SK-MEL-5 (cell line): ENCODE measurements around the gene TEAD1. TPM values are rescaled to one million over a fixed set of nuclear protein-coding genes. Genes with fewer than 3 reads are reported as not detected.

Experiments used
- DNase-seq: peaks from one replicate; pipeline ENCODE4 v3.0.0-alpha.2; 2016; ENCODE audit warnings: low read depth, low spot score
- in situ Hi-C: cut with HindIII; loops from 2 replicates; pipeline ENCODE4 v1.10.0; 2016; ENCODE audit warnings: low sequenced_read_pairs, high pct_unique_total_duplicates, low pct_unique_long_range_greater_than_20kb
- total RNA-seq: library from RNA; depleted of rRNA; stranded (reverse); fragments of >200 nt; shearing (Covaris generic); gene quantifications from 2 replicates; pipeline ENCODE4 v1.2.3, GENCODE V29; 2014

TEAD1 gene
- total RNA-seq, 1 experiment from 2014 or later = 55.0 TPM

DNA sequence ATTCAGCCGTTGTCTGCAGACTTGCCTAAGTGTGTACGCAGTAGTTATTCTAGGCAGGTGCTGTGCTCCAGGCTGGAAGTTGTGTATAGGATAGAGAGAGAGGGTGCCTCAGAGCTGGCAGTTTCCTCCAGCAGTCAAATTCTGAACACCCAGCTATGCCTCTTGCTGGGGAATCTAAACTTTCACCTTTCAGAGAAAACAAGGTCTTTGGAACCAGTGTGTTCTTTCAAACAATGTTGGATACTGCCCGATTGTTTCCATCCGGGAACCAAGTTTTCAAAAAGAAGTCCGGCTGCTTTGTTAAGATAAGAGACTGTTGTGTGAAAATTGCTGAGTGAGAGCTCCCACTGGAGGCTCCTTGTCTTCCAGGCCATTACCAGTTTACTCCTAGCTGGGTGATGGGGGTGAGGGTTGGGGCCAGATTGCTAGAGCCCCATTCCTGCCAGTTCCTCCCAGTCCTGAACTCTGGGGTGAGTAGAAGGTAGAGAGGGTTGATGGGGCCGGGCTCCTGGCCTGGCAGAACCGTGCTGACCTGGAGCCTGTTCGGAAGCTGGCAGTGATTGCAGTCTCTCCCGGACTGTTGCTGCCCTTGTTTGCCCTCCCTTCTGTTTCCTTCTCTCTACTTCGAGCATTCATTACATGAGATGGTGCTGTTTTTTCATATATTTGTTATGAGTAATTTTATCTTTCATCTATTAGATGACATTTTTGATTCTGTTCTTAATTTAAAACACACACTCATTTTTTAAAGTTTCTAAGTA lies 150.2 kb downstream of the TEAD1 start:
- in situ Hi-C loops = no loop called here
- DNase-seq = no peak

DNA sequence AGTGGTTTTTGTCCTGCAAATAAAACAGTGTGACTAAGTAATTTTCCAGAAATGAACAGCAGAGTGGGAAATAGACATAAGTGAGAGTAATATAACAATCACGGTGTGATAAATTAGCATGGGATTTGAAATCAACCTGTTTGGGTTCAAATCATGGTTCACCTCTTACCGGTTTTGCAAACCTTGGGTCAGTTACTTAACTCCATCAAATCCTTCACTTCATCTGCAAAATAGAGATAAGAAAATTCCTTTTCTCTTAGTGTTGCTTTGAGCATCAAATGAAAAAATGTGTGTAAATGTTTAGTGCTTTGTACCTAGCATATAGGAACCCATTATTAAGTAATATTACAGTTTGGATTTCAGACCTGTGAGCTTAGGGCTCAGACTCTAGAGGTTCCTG lies 152.2 kb downstream of the TEAD1 start:
- DNase-seq = no peak
- in situ Hi-C loops = no loop called here

GRCh38 chr11:12827369-12827768 lies 153.1 kb downstream of the TEAD1 start:
- DNase-seq = no peak
- in situ Hi-C loops = no loop called here

DNA sequence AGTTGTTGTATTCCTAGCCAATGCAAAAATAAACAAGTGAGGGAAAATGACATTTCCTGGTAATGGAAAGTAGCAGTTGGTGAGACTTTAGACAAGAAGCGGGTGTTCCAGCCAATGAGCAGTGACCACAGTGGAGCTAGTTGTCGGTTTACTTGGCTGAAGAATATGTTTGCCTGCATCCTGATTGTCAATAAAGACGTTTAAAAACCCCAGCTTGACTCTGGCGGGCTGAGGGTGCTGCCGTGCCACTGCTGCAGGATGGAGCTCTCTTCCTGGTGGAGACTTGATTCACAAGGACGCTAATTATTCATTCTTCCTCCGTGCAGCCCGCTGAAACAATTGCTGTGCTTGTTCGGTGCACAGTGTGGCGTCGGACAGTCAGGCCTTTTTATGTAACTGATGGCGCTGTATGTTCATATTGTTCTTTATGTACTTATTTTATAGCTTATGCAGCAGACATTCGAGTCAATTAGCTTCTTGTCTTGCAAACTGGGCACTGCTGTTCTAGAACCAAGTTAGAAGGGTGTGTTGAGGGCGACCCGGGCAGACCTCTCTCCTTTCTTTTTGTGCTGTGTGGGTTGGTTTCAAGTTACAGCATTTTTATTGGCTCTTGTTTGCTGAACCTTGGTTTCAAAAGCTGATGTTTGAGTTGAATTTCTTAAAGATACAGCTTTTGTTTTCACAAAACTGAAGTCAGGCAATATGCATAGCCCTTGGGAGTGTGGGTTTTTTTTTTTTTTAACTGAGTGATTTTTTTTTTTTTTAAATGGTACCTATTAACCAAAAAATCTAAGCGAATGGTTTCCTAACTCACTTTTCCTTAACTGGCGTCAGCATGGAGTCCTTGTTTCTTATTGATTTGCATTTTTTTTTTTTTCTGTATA lies 153.9 kb downstream of the TEAD1 start:
- DNase-seq = peak; percentile 99
- in situ Hi-C loops = no loop called here

- in situ Hi-C loops = no loop called here
- DNase-seq = no peak
Observed at GRCh38 chr11:12829131-12829530, 154.9 kb downstream of the TEAD1 start.

DNA sequence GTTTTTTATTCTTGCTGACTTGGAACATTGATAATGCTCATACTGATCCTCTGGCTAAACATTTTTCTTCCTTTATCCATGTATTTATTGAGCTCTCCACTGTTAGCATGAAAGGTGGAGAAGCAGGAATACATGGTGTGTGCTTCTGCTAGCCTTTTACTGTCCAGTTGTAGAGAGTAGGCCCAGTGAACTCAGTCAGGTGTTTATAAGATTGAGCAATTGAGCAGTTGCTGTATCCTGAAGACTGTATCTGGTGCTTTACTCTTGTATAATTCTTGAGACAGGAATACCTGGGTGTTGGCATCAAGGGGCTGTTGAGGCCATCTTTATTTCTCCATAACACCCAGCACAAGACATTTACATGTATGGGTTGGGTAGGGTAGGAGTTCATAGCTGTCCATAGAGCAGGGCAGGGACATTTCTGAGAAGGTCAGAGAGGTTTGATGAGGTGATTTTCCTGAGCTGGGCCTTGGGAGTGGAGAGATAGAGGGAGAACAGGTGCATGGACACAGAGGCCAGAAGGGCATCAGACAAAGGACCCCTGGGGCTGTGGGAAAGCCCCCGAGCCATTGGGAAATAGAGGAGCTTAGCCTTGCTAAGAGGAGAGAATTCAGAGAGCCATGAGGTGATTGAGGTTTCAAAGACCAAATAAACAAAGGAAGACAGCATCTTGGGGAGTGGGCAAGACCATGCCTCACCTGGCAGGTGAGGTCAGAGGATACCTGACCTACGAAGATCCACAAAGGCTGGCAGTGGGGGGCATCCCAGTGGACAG lies 155.5 kb downstream of the TEAD1 start:
- in situ Hi-C loops = no loop called here
- no peak for DNase-seq

DNA sequence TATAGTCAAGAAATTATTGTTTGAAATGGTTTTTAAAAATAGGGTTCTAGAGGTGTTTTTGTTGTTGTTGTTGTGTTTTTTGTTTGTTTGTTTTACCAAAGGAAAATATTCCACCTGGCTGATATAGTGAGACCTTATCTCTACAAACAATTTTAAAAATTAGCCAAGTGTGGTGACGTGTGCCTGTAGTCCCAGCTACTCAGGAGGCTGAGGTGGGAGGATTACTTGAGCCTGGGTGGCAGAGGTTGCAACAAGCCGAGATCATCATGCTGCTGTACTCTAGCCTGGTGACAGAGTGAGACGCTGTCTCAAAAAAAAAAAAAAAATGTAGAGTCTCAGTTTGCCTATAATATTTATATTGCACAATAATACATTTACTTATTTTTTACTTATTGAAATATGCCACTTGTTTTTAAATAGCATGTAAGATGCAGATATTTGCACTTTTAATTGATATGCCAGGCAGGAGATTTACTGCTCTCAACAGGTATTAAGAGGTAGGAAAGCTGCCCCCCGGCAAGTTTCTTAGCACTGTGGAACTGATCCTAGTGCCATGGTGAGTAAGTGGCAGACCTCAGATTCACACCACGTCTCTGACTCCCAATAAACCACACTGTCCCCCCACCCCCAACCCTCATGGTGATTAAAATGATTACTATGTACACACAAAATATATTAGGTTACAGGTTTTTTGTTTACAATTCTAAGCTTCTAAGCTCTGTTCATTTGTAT lies 157.4 kb downstream of the TEAD1 start:
- in situ Hi-C loops = no loop called here
- DNase-seq = no peak

DNA sequence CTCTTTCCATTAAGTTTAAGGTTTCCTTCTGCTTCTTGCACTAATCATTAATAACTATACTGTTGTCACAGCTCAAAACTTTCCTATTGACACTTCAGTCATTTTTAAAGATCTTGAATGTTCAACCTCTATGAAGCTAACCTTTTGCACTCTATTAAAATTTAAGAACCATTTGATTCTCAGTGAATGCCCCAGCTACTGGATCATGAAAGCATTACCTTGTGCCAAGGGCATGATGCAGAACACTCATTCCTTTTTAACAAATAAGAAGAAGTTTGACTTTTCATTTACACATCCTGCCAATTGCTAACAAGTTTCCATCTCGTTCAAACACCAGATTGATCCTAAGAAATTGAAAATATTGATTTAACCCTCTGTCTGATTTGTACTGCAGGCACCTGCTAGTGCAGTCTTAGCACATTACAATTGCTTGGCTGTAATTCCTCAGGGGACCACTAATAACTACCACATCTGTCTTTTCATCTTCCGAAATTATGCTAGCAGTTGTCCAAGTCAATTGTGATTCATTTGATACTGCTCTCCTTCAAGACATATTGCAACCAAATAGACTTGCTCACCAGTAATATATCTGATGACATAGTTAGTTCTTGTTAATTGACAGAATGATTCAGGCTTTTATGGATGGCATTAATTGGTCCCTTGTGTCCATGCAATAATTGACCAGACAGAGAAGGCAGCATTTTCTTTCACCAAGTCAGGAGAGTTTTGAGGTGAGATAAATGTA lies 158.4 kb downstream of the TEAD1 start:
- no peak for DNase-seq
- in situ Hi-C loops = no loop called here

DNA sequence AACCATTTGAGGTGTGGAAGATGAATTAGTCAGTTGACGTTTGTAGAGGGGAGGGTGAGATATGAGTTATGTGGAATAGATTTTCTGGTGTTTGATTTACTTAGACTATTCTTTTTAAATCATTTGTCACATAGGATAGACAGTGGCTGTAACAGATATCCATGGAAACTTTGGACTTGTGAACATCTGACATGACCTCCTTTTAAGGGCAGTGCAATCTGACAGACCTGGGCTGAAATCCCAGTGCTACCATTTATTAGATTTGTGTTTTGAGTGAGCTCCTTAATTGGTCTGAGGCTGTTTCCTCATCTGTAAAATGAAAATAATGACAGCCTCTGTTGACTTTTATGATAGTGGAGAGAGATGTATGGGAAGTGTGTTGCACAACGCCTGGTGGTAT lies 159.9 kb downstream of the TEAD1 start:
- no peak for DNase-seq
- in situ Hi-C loops = no loop called here

DNA sequence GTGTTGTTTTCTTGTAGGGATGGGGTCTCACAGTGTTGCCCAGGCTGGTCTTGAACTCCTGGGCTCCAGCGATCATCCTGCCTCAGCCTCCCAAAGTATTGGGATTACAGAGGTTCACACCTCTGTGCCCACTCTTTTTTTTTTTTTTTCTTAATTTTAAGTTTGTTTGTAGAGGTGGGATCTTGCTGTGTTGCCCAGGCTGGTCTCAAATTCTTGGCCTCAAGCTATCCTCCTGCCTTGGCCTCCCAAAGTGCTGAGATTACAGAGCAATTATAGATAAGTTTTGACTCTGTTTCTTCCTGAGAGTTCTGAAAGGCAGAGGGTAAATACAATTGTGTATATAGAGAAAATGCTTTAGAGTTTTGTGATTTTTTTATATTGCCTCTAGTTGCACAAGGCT lies 160.4 kb downstream of the TEAD1 start:
- DNase-seq = no peak
- in situ Hi-C loops = no loop called here

GRCh38 chr11:12835286-12835685 lies 161.1 kb downstream of the TEAD1 start:
- in situ Hi-C loops = no loop called here
- no peak for DNase-seq

GRCh38 chr11:12838463-12839123 lies 164.4 kb downstream of the TEAD1 start:
- in situ Hi-C loops = no loop called here
- no peak for DNase-seq

DNA sequence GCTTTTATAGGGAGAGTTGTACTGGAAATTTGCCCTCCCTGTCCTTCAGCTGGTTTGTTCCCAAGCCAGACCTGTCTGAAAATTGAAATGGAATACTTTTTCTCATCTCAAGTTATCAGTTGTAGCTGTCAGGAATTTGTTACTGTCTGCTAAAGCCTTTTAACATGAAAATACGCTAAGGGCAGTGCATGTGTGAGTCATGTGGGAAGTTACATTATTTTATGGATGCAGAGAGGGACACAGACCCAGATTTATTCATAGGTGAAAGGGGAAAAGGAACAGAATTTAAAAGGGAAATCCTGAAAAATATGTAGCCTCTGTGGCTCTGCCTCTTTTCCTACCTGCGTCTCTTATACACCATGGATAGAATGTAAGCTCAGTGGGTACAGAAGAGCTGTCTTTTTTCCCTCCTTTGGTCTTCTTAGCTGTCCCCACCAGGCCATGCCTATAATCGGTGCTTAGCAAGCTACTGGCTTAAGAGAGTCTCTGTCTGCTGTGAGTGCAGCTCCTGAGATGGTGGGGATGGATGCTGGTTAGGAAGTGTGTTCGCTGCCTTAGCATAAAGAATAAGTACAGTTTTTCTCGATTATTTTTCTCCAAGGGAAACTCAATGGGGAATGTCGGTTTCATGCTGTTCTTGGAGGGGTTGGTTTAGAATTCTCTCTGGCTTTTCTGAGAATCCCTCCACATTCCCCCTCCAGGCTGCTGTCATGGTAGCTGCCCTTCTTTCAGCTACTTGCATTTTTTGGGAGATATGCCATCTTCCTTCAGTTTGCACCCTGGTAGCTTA lies 166.8 kb downstream of the TEAD1 start:
- in situ Hi-C loops = no loop called here
- DNase-seq = peak; percentile 32

GRCh38 chr11:12841946-12842630 lies 167.9 kb downstream of the TEAD1 start:
- peak; percentile 30 for DNase-seq
- in situ Hi-C loops = no loop called here

GRCh38 chr11:12842933-12843636 lies 168.9 kb downstream of the TEAD1 start:
- DNase-seq = peak; percentile 59
- in situ Hi-C loops = no loop called here
